Sigmoid colon (tissue), 7 donors: Measurements from ENCODE around the gene MRGPRX4. TPM values are rescaled to one million over a fixed set of nuclear protein-coding genes. Genes with fewer than 3 reads are reported as not detected.
"Not testable (repeated sequence)": the region's sequence is repeated elsewhere in the genome, so short reads cannot be mapped to it uniquely, and the experiment has no call there.

ENCODE experiments used
- DNase-seq: peaks from one replicate; pipeline ENCODE4 v3.0.0-alpha.2; 2019
- H3K27ac ChIP-seq, 4 donors: fragments of 200-600 bp; sonication (generic); one replicate each; pipeline ENCODE4 v1.5.1; 2016 to 2019; ENCODE audit warnings: mild to moderate bottlenecking in 1 of 4
- H3K27me3 ChIP-seq, 3 donors: fragments of 200-600 bp; sonication (generic); one replicate each; pipeline ENCODE4 v1.5.1; 2019; ENCODE audit warnings: mild to moderate bottlenecking in 1 of 3
- H3K36me3 ChIP-seq, 4 donors: fragments of 200-600 bp; sonication (generic); one replicate each; pipeline ENCODE4 v1.5.1; 2016 to 2019
- H3K4me1 ChIP-seq, 4 donors: fragments of 200-600 bp; sonication (generic); one replicate each; pipeline ENCODE4 v1.5.1; 2017 to 2019
- H3K4me3 ChIP-seq, 4 donors: fragments of 200-600 bp; sonication (generic); one replicate each; pipeline ENCODE4 v1.5.1; 2017 to 2019; ENCODE audit warnings: mild to moderate bottlenecking in 2 of 4, moderate library complexity in 1 of 4
- H3K9me3 ChIP-seq, 4 donors: fragments of 200-600 bp in 3 of 4; sonication (generic) in 3 of 4; one replicate each; pipeline versions ENCODE4 v1.5.1 to v1.6.1; 2013 to 2019
- EP300 ChIP-seq, 4 donors: sonication (generic); formaldehyde crosslinking; IDR thresholded peaks; one replicate each; pipeline ENCODE4 v1.6.1; 2017; ENCODE audit warnings: antibody characterized with exemption in 4 of 4
- POLR2A ChIP-seq, 2 donors: fragments of 450-650 bp; IDR thresholded peaks; one replicate each; pipeline ENCODE4 v1.6.1; 2016; ENCODE audit warnings: antibody characterized with exemption in 2 of 2, mild to moderate bottlenecking in 2 of 2, moderate library complexity in 2 of 2
- POLR2AphosphoS5 ChIP-seq, 4 donors: sonication (generic); formaldehyde crosslinking; IDR thresholded peaks; one replicate each; pipeline ENCODE4 v1.6.1; 2017; ENCODE audit warnings: antibody characterized with exemption in 4 of 4
- WGBS, 2 donors: extraction: QIAGEN DNeasy Blood & Tissue Kit; methylation state at CpG; one replicate each; pipeline ENCODE4 v1.1.7; 2013; 5-methylcytosine and 5-hydroxymethylcytosine counted together
- intact Hi-C: fragments of 100-400 bp; cut with DNase I; formaldehyde crosslinking; loops from one replicate; pipeline ENCODE4 v1.15.1; 2023
- polyA plus RNA-seq, 3 donors: library from polyadenylated mRNA; stranded (reverse); fragments of 200-250 nt; gene quantifications; one replicate each; pipeline ENCODE4 v1.2.3, GENCODE V29; 2013
- total RNA-seq, 4 donors: library from RNA; depleted of rRNA; stranded (reverse); fragments of >200 nt; gene quantifications; one replicate each; pipeline ENCODE4 v1.1.0, GENCODE V29; 2016
- TF ChIP-seq, protein P1 (sequence below), 4 experiments: fragments of 450-650 bp in 3 of 4; fragments of 200-600 bp in 1 of 4; IDR thresholded peaks; one replicate each; pipeline ENCODE4 v1.5.1; 2016 to 2019; ENCODE audit warnings: antibody characterized with exemption in 4 of 4, mild to moderate bottlenecking in 3 of 4, moderate library complexity in 2 of 4
- donor health status: healthy with polysubstance abuse.
- donor health status: Bipolar disorder and iron deficiency.
- donor health status: healthy.

The MRGPRX4 gene
- total RNA-seq (not detected), polyA plus RNA-seq (not detected)

DNA sequence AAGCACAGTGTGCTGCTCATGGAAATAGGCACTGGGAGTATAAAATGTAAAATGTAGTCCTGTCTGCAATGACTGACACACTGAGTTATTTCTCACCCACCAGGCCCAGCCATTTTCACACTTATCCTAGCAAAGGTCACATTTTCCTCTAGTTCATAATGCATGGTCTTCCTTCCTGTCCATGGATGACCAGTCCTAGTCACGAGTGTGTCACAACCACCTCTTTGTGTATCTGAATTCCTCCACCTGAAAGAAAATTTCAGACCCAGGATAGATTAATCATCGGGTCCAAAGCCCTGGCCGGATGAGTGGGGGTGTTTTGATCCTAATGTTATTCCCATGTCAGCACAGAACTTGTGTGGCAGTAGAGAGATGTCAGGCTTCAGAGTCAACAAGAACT, at the start of gene MRGPRX4:
Gene MRGPRX4, plus strand, starts transcription at position 172 of the 400 bp plus-strand sequence. CDS start 420 bp downstream, outside the sequence.
- Histone ChIP-seq H3K36me3 (no peaks in the 10 kb centered on the region), H3K27ac (no peak within 1 kb of the TSS), H3K27me3 (peaks cover 0 to 14% (median 0%) of the 10 kb centered on the region in 3 donors), H3K4me1 (no peaks in the 10 kb centered on the region), H3K9me3 (no peaks in the 10 kb centered on the region), H3K4me3 (no peak within 1 kb of the TSS)
- TF ChIP-seq POLR2A (IDR thresholded peaks at IDR 0.05): no peak
- TF ChIP-seq POLR2AphosphoS5 (IDR thresholded peaks at IDR 0.05): no peak
- TF ChIP-seq, protein P1, sequence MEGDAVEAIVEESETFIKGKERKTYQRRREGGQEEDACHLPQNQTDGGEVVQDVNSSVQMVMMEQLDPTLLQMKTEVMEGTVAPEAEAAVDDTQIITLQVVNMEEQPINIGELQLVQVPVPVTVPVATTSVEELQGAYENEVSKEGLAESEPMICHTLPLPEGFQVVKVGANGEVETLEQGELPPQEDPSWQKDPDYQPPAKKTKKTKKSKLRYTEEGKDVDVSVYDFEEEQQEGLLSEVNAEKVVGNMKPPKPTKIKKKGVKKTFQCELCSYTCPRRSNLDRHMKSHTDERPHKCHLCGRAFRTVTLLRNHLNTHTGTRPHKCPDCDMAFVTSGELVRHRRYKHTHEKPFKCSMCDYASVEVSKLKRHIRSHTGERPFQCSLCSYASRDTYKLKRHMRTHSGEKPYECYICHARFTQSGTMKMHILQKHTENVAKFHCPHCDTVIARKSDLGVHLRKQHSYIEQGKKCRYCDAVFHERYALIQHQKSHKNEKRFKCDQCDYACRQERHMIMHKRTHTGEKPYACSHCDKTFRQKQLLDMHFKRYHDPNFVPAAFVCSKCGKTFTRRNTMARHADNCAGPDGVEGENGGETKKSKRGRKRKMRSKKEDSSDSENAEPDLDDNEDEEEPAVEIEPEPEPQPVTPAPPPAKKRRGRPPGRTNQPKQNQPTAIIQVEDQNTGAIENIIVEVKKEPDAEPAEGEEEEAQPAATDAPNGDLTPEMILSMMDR (IDR thresholded peaks at IDR 0.05): no peak
- TF ChIP-seq EP300 (IDR thresholded peaks at IDR 0.05): no peak
- intact Hi-C loops: no loop called here
- WGBS, 2 donors: 77 to 84% methylated on average over 3 of the region's 3 CpGs
- DNase-seq: no peak

DNA sequence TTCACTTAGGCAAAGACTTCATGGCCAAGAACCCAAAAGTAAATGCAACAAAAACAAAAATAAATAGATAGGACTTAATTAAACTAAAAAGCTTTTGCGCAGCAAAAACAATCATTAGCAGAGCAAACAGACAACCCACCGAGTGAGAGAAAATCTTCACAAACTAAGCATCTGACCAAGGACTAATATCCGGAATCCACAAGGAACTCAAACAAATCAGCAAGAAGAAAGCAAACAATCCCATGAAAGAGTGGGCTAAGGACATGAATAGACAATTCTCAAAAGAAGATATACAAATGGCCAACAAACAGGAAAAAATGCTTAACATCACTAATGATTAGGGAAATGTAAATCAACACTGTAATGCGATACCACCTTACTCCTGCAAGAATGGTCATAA, 41.5 kb upstream of the MRGPRX4 start:
- H3K36me3 ChIP-seq, DNase-seq, H3K27me3 ChIP-seq, H3K9me3 ChIP-seq, intact Hi-C loops, H3K4me1 ChIP-seq, H3K4me3 ChIP-seq, H3K27ac ChIP-seq: not testable (repeated sequence)
- 78 to 87% methylated on average over 4 of the region's 4 CpGs for WGBS, 2 donors

- 47 to 66% methylated on average over 3 of the region's 3 CpGs for WGBS, 2 donors
- no peaks in the 10 kb centered on the region for H3K4me1 ChIP-seq
- no peaks in the 10 kb centered on the region for H3K27me3 ChIP-seq
- H3K36me3 ChIP-seq: no peaks in the 10 kb centered on the region
- H3K4me3 ChIP-seq: no peak within 1 kb of the TSS
- no peak within 1 kb of the TSS for H3K27ac ChIP-seq
- no peak for DNase-seq
- TF ChIP-seq EP300 (IDR thresholded peaks at IDR 0.05) (no peak), POLR2AphosphoS5 (IDR thresholded peaks at IDR 0.05) (no peak), POLR2A (IDR thresholded peaks at IDR 0.05) (no peak)
- TF ChIP-seq, protein P1 (IDR thresholded peaks at IDR 0.05): no peak
- intact Hi-C loops: no loop called here
- H3K9me3 ChIP-seq: no peaks in the 10 kb centered on the region
Measured at GRCh38 chr11:18132341-18132740, 40.3 kb upstream of the MRGPRX4 start, which contains the start of gene MRGPRX3. Gene MRGPRX3, plus strand, starts transcription at chr11:18132571. Its CDS starts 4,632 bp downstream, at chr11:18137203.

DNA sequence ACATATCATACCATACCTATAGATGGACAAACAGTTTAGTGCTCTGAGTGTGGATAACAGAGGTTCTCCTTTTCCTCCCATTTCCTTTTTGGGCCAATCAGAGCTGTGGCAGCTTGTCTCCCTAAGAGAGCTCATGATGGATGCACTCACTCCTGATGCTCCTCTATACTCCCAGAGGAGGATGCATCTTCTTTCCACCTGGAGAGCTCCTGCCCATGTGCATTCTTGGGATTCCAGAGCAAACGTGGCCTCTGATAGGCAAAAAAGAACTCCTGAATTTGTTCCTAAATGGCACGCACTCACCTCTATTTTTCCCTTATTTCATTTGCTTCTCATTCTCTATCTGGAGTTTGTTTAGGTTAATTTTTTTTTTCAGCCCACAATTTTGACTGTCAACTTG, 37.3 kb upstream of the MRGPRX4 start:
- TF ChIP-seq EP300 (IDR thresholded peaks at IDR 0.05): no peak
- TF ChIP-seq, protein P1 (IDR thresholded peaks at IDR 0.05): no peak
- no peak for TF ChIP-seq POLR2AphosphoS5 (IDR thresholded peaks at IDR 0.05)
- TF ChIP-seq POLR2A (IDR thresholded peaks at IDR 0.05): no peak

DNA sequence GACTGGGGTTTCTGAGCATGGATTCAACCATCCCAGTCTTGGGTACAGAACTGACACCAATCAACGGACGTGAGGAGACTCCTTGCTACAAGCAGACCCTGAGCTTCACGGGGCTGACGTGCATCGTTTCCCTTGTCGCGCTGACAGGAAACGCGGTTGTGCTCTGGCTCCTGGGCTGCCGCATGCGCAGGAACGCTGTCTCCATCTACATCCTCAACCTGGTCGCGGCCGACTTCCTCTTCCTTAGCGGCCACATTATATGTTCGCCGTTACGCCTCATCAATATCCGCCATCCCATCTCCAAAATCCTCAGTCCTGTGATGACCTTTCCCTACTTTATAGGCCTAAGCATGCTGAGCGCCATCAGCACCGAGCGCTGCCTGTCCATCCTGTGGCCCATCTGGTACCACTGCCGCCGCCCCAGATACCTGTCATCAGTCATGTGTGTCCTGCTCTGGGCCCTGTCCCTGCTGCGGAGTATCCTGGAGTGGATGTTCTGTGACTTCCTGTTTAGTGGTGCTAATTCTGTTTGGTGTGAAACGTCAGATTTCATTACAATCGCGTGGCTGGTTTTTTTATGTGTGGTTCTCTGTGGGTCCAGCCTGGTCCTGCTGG, 35.3 kb upstream of the MRGPRX4 start:
- 93 to 95% methylated on average over 29 of the region's 29 CpGs for WGBS, 2 donors
- H3K36me3 ChIP-seq: no peaks in the 10 kb centered on the region
- H3K4me3 ChIP-seq: no peak overlapping the region
- intact Hi-C loops: no loop called here
- DNase-seq: no peak
- TF ChIP-seq POLR2A (IDR thresholded peaks at IDR 0.05): no peak
- TF ChIP-seq, protein P1 (IDR thresholded peaks at IDR 0.05): no peak
- no peak for TF ChIP-seq EP300 (IDR thresholded peaks at IDR 0.05)
- TF ChIP-seq POLR2AphosphoS5 (IDR thresholded peaks at IDR 0.05): no peak
- H3K27ac ChIP-seq: no peak overlapping the region
- H3K27me3 ChIP-seq: no peaks in the 10 kb centered on the region
- no peaks in the 10 kb centered on the region for H3K9me3 ChIP-seq
- no peaks in the 10 kb centered on the region for H3K4me1 ChIP-seq

More for the DNA sequence above, 37.3 kb upstream of the MRGPRX4 start:
- DNase-seq: no peak
- Histone ChIP-seq H3K4me3 (no peak overlapping the region), H3K4me1 (no peaks in the 10 kb centered on the region), H3K27me3 (no peaks in the 10 kb centered on the region), H3K36me3 (no peaks in the 10 kb centered on the region), H3K27ac (no peak overlapping the region), H3K9me3 (no peaks in the 10 kb centered on the region)
- 38 to 44% methylated on average over 2 of the region's 2 CpGs for WGBS, 2 donors
- intact Hi-C loops: no loop called here
